GM12892 (cell line): ENCODE data around the gene POU2F1.

Experiments used
- POLR2A ChIP-seq: IDR thresholded peaks from 2 replicates; pipeline ENCODE4 v1.6.1; 2011; ENCODE audit warnings: low read depth, low read length, control low read depth
- POLR2AphosphoS5 ChIP-seq: IDR thresholded peaks from 2 replicates; pipeline ENCODE4 v1.6.1; 2011; ENCODE audit warnings: low read depth, low read length, control low read depth
- TAF1 ChIP-seq: IDR thresholded peaks from 2 replicates; pipeline ENCODE4 v1.6.1; 2011; ENCODE audit warnings: low read depth, mild to moderate bottlenecking, control low read depth, low read length, borderline replicate concordance

DNA sequence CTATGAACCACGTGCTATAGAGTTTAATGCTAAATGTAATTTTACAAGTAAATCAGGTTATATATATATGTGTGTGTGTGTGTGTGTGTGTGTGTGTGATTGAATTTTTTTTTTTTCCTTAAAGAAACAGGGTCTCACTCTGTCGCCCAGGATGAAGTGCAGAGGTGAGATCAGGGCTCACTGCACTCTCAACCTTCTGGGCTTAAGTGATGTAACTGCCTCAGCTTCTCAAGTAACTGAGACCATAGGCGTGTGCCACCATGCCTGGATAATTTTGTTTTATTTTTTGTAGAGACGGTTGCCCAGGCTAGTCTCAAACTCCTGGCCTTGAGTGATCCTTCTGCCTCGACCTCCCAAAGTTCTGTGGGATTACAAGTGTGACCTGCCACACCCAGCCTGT is 26.3 kb downstream of the POU2F1 start:
- no peak for TF ChIP-seq POLR2AphosphoS5
- no peak for TF ChIP-seq POLR2A
- TF ChIP-seq TAF1 = no peak
